ENCODE results near the gene FBN2.
"Not testable (repeated sequence)": the region's sequence is repeated elsewhere in the genome, so short reads cannot be mapped to it uniquely, and the experiment has no call there.

Gene FBN2

DNA sequence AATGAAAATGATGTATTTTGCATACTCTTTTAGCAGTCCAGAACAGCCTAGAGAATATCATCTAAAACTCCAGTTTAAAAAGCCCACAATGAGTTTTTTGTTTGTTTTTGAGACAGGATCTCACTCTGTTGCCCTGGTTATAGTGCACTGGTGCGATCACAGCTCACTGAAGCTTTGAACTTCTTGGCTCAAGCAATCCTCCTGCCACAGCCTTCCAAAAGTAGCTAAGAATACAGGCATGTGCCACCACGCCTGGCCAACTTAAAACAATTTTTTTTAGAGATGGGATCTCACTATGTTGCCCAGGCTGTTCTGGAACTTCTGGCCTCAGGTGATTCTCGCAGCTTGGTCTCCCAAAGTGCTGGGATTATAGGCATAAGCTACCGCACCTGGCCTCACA, 175.7 kb downstream of the FBN2 start:
- no peak for DNase-seq (ENCODE audit: low read depth, low spot score)

DNA sequence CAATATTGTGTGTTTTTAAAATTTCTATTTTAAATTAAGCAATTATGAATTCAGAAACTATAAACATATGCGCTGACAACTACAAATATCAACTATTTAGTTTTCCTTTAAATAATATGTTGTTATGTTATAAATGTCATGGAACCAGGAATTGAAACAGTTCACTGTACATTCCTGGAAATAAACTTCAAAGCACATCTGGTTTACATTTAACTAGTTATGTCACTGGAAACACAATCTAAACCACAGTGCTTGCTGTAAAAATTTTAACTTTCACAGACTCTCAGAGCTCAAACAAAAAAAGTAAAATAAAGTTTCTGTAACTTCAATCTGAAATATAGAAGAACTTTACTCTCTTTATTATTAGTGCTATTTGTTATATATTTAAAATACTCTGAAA, 179.2 kb downstream of the FBN2 start:
- DNase-seq (ENCODE audit: low read depth, low spot score): peak; percentile 31

DNA sequence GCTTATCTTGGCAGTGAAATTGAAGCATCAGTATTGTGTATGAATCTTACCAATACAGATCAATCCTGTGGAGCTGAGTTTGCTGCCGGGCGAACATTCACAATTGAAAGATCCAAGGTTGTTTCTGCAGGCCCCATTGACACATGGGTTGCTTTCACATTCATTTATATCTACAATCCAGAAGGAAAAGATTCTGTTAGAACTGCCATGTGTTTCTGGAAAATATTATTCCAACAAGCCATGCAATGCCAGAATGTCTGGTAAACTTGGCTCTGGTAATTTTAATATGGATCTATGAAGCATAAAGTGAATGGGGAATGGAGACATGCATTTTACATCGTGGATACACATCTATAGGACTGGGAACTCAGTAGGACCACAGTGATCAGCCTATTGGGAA, 180.8 kb downstream of the FBN2 start:
- no peak for DNase-seq (ENCODE audit: low read depth, low spot score)

DNA sequence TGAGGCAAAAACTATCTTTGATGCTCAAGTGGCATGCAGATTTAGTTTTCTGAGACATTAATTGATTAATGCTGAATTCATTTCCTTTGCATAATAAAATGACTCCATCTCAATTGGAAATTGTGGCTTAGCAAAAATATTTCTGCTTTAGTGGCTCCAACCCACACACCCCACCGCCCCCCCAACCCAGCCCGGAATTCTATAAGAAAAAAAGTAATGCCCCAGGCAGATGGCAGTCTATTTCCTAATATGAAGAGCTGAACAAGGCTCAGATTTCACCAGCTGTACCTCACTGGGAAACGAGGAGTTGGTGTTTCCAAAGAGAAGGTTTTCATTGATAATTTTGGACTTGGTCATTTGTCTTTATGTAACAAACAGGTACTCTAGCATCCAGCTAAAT, 182.1 kb downstream of the FBN2 start:
- no peak for DNase-seq (ENCODE audit: low read depth, low spot score)

- DNase-seq (ENCODE audit: low read depth, low spot score): no peak
Measured at GRCh38 chr5:128353441-128354107, 184.5 kb downstream of the FBN2 start.

DNA sequence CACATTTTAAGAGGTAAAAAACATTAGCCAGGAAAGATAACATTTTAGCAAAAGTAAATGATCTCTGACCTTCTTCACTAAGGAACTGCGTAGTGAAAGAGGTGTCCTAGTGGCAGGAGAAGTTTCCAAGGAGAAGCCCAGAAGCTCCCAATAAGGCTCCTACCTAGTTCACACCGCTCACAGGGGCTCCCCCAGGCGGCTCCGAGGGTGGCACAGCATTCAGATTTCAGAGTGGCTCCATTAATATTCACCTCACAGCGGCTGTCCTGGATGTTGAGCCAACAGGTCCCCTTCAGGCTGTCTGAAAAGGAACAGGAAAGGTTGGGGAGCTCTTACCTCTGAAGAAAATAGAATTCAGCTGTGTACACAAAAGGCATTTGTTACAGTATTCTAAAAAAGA, 187.3 kb downstream of the FBN2 start:
- no peak for DNase-seq (ENCODE audit: low read depth, low spot score)

- no peak for DNase-seq (ENCODE audit: low read depth, low spot score)
Measured at GRCh38 chr5:128349044-128349858, 188.8 kb downstream of the FBN2 start.

- no peak for DNase-seq (ENCODE audit: low read depth, low spot score)
Measured at GRCh38 chr5:128346038-128346437, 192.0 kb downstream of the FBN2 start.

GRCh38 chr5:128345247-128345646, 192.8 kb downstream of the FBN2 start:
- DNase-seq (ENCODE audit: low read depth, low spot score): no peak

DNA sequence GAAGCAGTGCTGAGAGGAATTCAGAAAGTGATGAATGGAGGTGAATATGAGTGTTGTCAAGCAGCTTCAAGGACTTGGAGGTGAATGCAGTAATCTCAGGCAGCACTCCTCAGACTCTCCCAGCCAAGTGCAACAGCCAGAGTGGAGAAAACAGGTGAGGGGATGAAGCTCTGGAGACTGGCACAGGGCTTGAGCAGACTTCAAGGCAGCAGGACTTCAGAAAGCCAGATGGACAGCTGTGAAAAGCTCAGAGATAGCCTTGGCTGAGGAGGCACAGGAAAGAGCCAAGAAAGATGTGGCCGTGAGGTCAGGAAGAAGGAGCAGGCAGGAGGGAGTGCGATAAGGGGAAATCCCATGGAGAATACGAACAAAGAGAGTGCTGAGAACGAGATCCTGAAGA, 194.9 kb downstream of the FBN2 start:
- no peak for DNase-seq (ENCODE audit: low read depth, low spot score)

DNA sequence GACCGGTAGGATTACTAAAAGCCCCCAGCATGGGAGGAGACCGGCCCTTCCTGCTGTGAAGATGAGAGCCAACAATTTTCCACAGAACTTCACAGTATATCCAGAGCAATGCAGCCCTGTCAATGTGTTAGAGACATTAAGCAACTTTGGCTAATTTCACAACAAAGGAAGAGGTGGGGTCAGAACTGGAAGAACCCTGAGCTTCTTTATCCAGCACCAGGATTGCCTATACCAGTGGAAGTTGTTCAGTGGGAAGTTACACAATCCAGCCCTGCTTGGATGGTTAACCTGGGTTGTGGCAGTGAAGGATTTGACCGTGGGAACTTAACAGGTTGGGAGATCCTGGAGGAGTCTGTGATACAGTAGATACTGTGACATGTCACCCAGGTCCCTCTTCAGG, 197.0 kb downstream of the FBN2 start:
- DNase-seq (ENCODE audit: low read depth, low spot score): no peak

GRCh38 chr5:128340648-128341047, 197.4 kb downstream of the FBN2 start:
- DNase-seq (ENCODE audit: low read depth, low spot score): no peak

DNA sequence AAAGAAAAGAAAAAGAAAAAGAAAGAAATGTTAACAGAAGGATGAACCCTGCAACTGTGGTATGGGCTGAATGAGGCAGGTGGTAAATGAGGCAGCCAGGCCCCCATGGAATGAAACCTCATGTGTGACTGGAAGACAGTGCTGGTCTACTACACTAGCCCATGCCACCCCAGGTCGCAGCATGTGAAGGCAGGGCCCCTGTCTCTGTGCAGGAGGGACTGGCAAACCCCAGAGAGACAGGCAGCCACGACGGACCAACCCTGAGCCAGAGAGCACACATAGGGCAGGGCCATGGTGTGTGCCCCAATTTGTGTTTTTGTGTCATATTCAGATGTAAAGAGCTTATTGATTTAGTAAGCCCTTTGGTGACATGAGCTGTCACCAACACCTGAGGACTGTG, 198.5 kb downstream of the FBN2 start:
- no peak for DNase-seq (ENCODE audit: low read depth, low spot score)

DNA sequence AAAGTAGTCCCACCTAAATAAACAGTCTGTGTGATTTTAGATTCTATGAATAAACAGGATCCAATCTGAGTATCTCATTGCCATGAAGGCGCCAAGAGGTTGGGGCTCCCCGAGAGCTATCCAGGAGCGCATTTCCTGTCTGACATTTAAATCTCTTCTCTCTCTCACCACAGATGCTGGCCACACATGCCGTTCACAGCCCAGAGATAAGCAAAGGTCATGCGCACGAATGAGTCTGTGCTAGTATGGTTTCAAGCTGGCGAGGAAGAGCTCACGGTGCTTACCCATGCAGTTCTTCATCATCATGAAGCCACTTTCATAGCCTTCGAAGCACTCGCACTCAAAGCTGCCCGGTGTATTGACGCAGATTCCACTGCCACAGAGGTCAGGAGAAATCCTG, 199.4 kb downstream of the FBN2 start:
- no peak for DNase-seq (ENCODE audit: low read depth, low spot score)

- DNase-seq (ENCODE audit: low read depth, low spot score): no peak
Measured at GRCh38 chr5:128335339-128335738, 202.7 kb downstream of the FBN2 start.

- DNase-seq (ENCODE audit: low read depth, low spot score): no peak
Measured at GRCh38 chr5:128334010-128334716, 203.9 kb downstream of the FBN2 start.

DNA sequence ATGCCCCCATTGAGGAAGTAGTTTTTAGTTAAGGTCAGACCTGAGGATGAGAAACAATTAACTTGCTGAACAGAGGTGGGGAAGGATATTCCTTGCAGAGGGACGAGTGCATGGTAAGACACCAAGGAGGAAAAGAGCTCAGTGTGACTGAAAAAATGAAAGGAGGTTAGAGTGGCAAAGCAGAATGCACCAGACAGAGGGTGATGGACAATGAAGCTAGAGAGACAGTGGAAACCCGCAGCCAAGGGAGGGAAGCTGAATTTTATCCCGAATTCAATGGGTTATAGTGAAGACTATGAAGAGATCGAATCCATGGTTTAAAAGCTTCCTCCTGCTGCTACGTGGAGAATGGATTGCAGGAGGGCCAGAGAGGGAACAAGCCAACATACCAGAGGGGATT, 206.8 kb downstream of the FBN2 start:
- DNase-seq (ENCODE audit: low read depth, low spot score): no peak

DNA sequence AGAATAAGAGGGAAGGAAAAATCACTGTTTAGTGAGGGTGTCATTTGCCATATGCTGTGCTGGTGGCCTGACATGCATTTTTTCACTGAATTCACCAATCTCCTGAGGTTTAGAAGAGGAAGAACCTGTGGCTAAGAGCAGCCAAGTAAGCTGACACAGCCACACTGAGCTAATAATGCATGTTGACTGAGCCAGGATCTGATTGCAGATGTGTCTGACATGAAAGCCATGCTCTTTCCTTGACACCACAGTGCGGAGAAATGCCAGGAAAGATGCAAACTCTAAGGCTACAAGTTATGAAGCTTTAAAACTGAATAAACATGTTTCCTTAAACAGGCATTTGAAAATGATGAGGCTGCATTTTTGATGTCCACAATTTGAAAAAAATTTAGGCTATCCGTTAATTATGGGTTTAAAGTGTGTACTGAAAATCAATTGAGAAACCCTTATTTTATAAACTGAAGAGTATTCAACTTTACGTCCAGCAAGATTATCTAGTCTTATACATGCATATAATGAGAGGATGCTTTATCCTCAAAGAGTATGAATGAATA, 208.6 kb downstream of the FBN2 start:
- no peak for DNase-seq (ENCODE audit: low read depth, low spot score)

- no peak for DNase-seq (ENCODE audit: low read depth, low spot score)
Measured at GRCh38 chr5:128328446-128328845, 209.6 kb downstream of the FBN2 start.

DNA sequence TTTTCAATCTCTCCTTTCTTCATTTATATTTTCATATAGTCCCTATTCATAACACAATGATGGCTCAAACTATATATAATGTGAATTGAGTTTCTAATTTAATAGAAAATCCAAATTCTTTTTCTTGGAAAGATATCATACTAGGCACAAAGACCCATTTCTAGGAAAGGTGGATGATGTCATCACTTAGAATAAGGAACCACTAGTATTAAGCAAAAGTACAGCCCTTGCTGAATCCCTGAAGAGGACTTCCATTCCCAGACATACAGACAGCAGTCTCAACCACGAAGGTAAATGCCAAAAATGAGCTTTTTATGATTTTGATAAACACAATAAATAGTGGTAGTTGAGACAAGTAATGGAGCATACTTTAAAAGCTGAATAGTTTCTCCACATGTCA, 210.0 kb downstream of the FBN2 start:
- no peak for DNase-seq (ENCODE audit: low read depth, low spot score)

GRCh38 chr5:128321418-128321817, 216.6 kb downstream of the FBN2 start:
- not testable (repeated sequence) for DNase-seq (ENCODE audit: low read depth, low spot score)

DNA sequence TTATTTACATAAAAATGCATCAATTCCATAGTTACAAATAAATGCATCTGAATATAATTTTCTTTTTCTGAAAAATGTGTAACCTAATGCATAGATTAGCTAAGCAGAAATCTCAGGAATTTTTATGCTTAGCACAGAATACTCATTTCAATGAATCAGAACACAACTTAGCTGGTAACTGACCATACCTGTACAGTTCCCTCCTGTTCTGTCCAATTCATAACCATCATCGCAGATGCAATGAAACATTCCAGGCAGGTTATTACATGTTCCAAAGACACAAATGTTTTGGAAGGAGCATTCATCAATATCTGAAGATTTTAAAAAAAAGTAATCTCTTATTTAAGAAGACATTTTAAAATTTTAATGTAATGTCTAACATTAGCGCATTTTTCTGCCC, 219.4 kb downstream of the FBN2 start:
- no peak for DNase-seq (ENCODE audit: low read depth, low spot score)
